K562 (cell line): Measurements from ENCODE around the gene CBX2. TPM values are rescaled to one million over a fixed set of nuclear protein-coding genes. Genes with fewer than 3 reads are reported as not detected.

ENCODE experiments used
- ATAC-seq: fragments of 200-7000 bp; cut with Tn5 transposase; 3 replicates; pipeline ENCODE4 v1.9.1; 2020; ENCODE audit warnings: moderate library complexity
- BruUV-seq: library from RNA; stranded (reverse); fragments of 400-500 nt; replicated peaks from 2 replicates; lab custom pipeline; 2021; lab: Mats Ljungman, UMichigan
- CTCF ChIA-PET: fragments of 300-600 bp; formaldehyde crosslinking; extraction: SDS; loops from one replicate; lab custom pipeline; 2021; ENCODE audit warnings: low intra/inter-chr PET ratio; lab: Yijun Ruan, JAX
- POLR2A ChIA-PET: fragments of 300-600, 350-650 bp; sonication (Branson Sonifier 250); formaldehyde crosslinking; extraction: SDS; loops from one replicate; lab custom pipeline; 2021; ENCODE audit warnings: antibody characterized with exemption, inconsistent platforms; lab: Yijun Ruan, JAX
- DNase-seq, 4 experiments: peaks; one replicate each; pipeline versions ENCODE4 v3.0.0 to v3.0.0-alpha.2; 2011 to 2018; ENCODE audit warnings: low spot score in 3 of 4, mixed read lengths in 3 of 4; ENCODE audit errors: extremely low read depth in 1 of 4
- FAIRE-seq: peaks from 2 replicates; lab custom pipeline; 2011; peaks lifted over from hg19 to GRCh38; lab: Jason Lieb, UNC
- H2AFZ ChIP-seq: 2 replicates; pipeline ENCODE4 v1.6.0; 2011; ENCODE audit warnings: low read depth, low read length, control low read depth, inconsistent platforms
- H3K27ac ChIP-seq: fragments of 200-600 bp; 3 replicates; pipeline ENCODE4 v1.8.0; 2011; ENCODE audit warnings: low read depth, mild to moderate bottlenecking, control low read depth, inconsistent platforms, low read length, moderate library complexity, mixed read lengths; ENCODE audit errors: extremely low read depth
- H3K27me3 ChIP-seq, 2 experiments: fragments of 300-600 bp in 1 of 2; 2 replicates in 1 of 2; 3 replicates in 1 of 2; pipeline versions ENCODE4 v1.6.0 to v1.8.0; 2011; ENCODE audit warnings: inconsistent platforms in 2 of 2, low read length in 2 of 2, mild to moderate bottlenecking in 1 of 2, mixed read lengths in 1 of 2, moderate library complexity in 1 of 2; ENCODE audit not compliant: control insufficient read depth in 2 of 2, insufficient read depth in 2 of 2
- H3K36me3 ChIP-seq: fragments of 300-600 bp; 3 replicates; pipeline ENCODE4 v1.8.0; 2011; ENCODE audit warnings: mild to moderate bottlenecking, low read length, inconsistent platforms; ENCODE audit not compliant: control insufficient read depth, insufficient read depth
- H3K4me1 ChIP-seq, 2 experiments: fragments of 200-600 bp in 1 of 2; replicated peaks in 1 of 2; 2 replicates in 1 of 2; 3 replicates in 1 of 2; pipeline versions ENCODE4 v1.5.1 to v1.8.0; 2011; ENCODE audit warnings: inconsistent platforms in 2 of 2, low read length in 2 of 2, mild to moderate bottlenecking in 1 of 2, mixed read lengths in 1 of 2, moderate library complexity in 1 of 2; ENCODE audit not compliant: control insufficient read depth in 2 of 2, insufficient read depth in 2 of 2
- H3K4me2 ChIP-seq: 2 replicates; pipeline ENCODE4 v1.6.1; 2011; ENCODE audit warnings: low read length, control low read depth, inconsistent platforms, mixed read lengths; ENCODE audit not compliant: insufficient read depth
- H3K4me3 ChIP-seq: fragments of 200-600 bp; sonication (generic), shearing (Covaris generic); 2 replicates; pipeline ENCODE4 v1.5.1; 2016; ENCODE audit warnings: control low read depth, inconsistent platforms
- H3K79me2 ChIP-seq: fragments of 200-600 bp; 3 replicates; pipeline ENCODE4 v1.8.0; 2011; ENCODE audit warnings: low read length, inconsistent platforms; ENCODE audit not compliant: control insufficient read depth, insufficient read depth
- H3K9ac ChIP-seq, 2 experiments: 2 replicates each; pipeline versions ENCODE4 v1.6.0 to v1.6.1; 2011; ENCODE audit warnings: low read depth in 2 of 2, low read length in 2 of 2, control low read depth in 1 of 2, inconsistent platforms in 1 of 2, mild to moderate bottlenecking in 1 of 2, mixed read lengths in 1 of 2; ENCODE audit not compliant: insufficient read depth in 1 of 2
- H3K9me1 ChIP-seq: one replicate; pipeline ENCODE4 v1.6.0; 2011; ENCODE audit warnings: inconsistent platforms, mild to moderate bottlenecking, low read length, moderate library complexity; ENCODE audit not compliant: control insufficient read depth, insufficient read depth
- H3K9me3 ChIP-seq: replicated peaks from 2 replicates; pipeline ENCODE4 v1.5.1; 2011; ENCODE audit warnings: low read depth, low read length, inconsistent platforms; ENCODE audit not compliant: control insufficient read depth, insufficient read depth
- H4K20me1 ChIP-seq: replicated peaks from 2 replicates; pipeline ENCODE4 v1.6.1; 2011; ENCODE audit warnings: low read length, inconsistent platforms, mixed read lengths; ENCODE audit not compliant: control insufficient read depth, insufficient read depth
- ATF1 ChIP-seq, 2 experiments: fragments of 450-650 bp in 1 of 2; IDR thresholded peaks; 2 replicates each; pipeline ENCODE4 v1.6.1; 2016; ENCODE audit warnings: missing compliant biosample characterization in 1 of 2, missing genetic modification characterization in 1 of 2
- BRCA1 ChIP-seq, 2 experiments: fragments of 450-650 bp in 1 of 2; sonication (generic) in 1 of 2; formaldehyde crosslinking in 1 of 2; IDR thresholded peaks; 2 replicates each; pipeline versions ENCODE4 v1.5.0 to v1.6.1; 2017 to 2020; ENCODE audit warnings: mild to moderate bottlenecking in 1 of 2, missing genetic modification reagents in 1 of 2
- E2F3 ChIP-seq: fragments of 250-450 bp; sonication (Bioruptor Pico); IDR thresholded peaks from 2 replicates; pipeline ENCODE4 v1.4.0; 2020; ENCODE audit warnings: mild to moderate bottlenecking
- HDAC8 ChIP-seq: fragments of 450-650 bp; IDR thresholded peaks from 2 replicates; pipeline ENCODE4 v1.6.1; 2016; ENCODE audit warnings: mild to moderate bottlenecking, missing genetic modification characterization, moderate library complexity, missing compliant biosample characterization
- MYBL2 ChIP-seq, 2 experiments: fragments of 450-650 bp in 1 of 2; sonication (generic) in 1 of 2; formaldehyde crosslinking in 1 of 2; IDR thresholded peaks; 2 replicates each; pipeline versions ENCODE4 v1.6.1 to v1.8.1; 2017 to 2022; ENCODE audit warnings: borderline replicate concordance in 1 of 2, inconsistent platforms in 1 of 2, low read depth in 1 of 2, mild to moderate bottlenecking in 1 of 2, missing genetic modification reagents in 1 of 2, moderate library complexity in 1 of 2
- RHOXF2B ChIP-seq: fragments of 250-450 bp; sonication (Bioruptor Pico); conservative IDR thresholded peaks from 2 replicates; pipeline ENCODE4 v1.5.1; 2021
- SMC3 ChIP-seq: conservative IDR thresholded peaks from 2 replicates; pipeline ENCODE4 v1.6.1; 2011; ENCODE audit warnings: low read depth, low read length, improper control_type of control experiment; ENCODE audit not compliant: insufficient read depth
- TFAM ChIP-seq: fragments of 250-450 bp; sonication (Bioruptor Pico); conservative IDR thresholded peaks from 2 replicates; pipeline ENCODE4 v1.5.0; 2021; ENCODE audit warnings: mild to moderate bottlenecking, moderate library complexity
- ZBTB7A ChIP-seq: IDR thresholded peaks from 2 replicates; pipeline ENCODE4 v1.6.1; 2011; ENCODE audit warnings: low read depth, mild to moderate bottlenecking, low read length, moderate library complexity, borderline replicate concordance; ENCODE audit not compliant: control insufficient read depth
- ZNF282 ChIP-seq: sonication (generic); formaldehyde crosslinking; IDR thresholded peaks from 2 replicates; pipeline ENCODE4 v1.8.1; 2023; ENCODE audit warnings: missing genetic modification reagents
- ZNF445 ChIP-seq: fragments of 250-450 bp; sonication (Bioruptor Pico); IDR thresholded peaks from 2 replicates; pipeline ENCODE4 v1.4.0; 2020; ENCODE audit warnings: low read depth, mild to moderate bottlenecking, moderate library complexity
- ZNF584 ChIP-seq: fragments of 200-800 bp; sonication (Bioruptor generic); IDR thresholded peaks from 2 replicates; pipeline ENCODE4 v1.6.1; 2016; ENCODE audit warnings: low read depth, mild to moderate bottlenecking, missing genetic modification characterization, missing compliant biosample characterization
- ZNF717 ChIP-seq: fragments of 250-450 bp; sonication (Bioruptor Pico); IDR thresholded peaks from 2 replicates; pipeline ENCODE4 v1.5.0; 2021
- WGBS: fragments of 100-300 bp; shearing (Covaris generic); methylation state at CpG from one replicate; pipeline ENCODE4 v1.1.6; 2016; ENCODE audit warnings: low coverage, mixed read lengths; ENCODE audit not compliant: insufficient coverage; ENCODE audit errors: missing lambda C conversion rate; 5-methylcytosine and 5-hydroxymethylcytosine counted together
- in situ Hi-C: fragments of 300-500 bp; cut with MboI; formaldehyde crosslinking; loops from 4 replicates; pipeline ENCODE4 v1.15.0; 2018; ENCODE audit warnings: inconsistent platforms, mixed read lengths
- intact Hi-C: fragments of 100-400 bp; cut with micrococcal nuclease; formaldehyde crosslinking; loops from 2 replicates; pipeline ENCODE4 v1.14.2; 2022
- polyA plus RNA-seq, 8 experiments: library from polyadenylated mRNA; depleted of rRNA in 4 of 8; stranded (reverse) in 5 of 8; unstranded in 3 of 8; fragments of >200 nt; fragmentation: Nextera tagmentation in 2 of 8; fragmentation: Illumina TruSeq in 1 of 8; extraction: Ambion mirVana in 2 of 8; extraction: Trizol in 1 of 8; gene quantifications; 2 replicates each; pipeline versions ENCODE4 v1.2.1 to v1.2.3, GENCODE V29; 2011 to 2014; ENCODE audit warnings: inconsistent platforms in 1 of 8, missing spikeins in 1 of 8
- total RNA-seq, 7 experiments: library from RNA; depleted of rRNA in 6 of 7; stranded (reverse); fragments of >200 nt in 6 of 7; fragmentation: Illumina TruSeq in 2 of 7; extraction: Trizol in 2 of 7; gene quantifications; 2 replicates each; pipeline versions ENCODE4 v1.2.1 to v1.2.3, GENCODE V29; 2011 to 2021; ENCODE audit warnings: low replicate concordance in 1 of 7
- TF ChIP-seq, protein P1 (sequence below): sonication (generic); formaldehyde crosslinking; IDR thresholded peaks from 2 replicates; pipeline ENCODE4 v1.8.1; 2023; ENCODE audit warnings: mild to moderate bottlenecking, missing genetic modification reagents
- TF ChIP-seq, protein P2 (sequence below): fragments of 450-650 bp; IDR thresholded peaks from 2 replicates; pipeline ENCODE4 v1.6.1; 2016; ENCODE audit warnings: mild to moderate bottlenecking

Gene CBX2
- total and polyA plus RNA-seq, 9 of the 15 experiments (the other 6 are each of a cell fraction or from before 2014, with no cell fraction given) = 0.66 to 26.9 (median 13.9) TPM

DNA sequence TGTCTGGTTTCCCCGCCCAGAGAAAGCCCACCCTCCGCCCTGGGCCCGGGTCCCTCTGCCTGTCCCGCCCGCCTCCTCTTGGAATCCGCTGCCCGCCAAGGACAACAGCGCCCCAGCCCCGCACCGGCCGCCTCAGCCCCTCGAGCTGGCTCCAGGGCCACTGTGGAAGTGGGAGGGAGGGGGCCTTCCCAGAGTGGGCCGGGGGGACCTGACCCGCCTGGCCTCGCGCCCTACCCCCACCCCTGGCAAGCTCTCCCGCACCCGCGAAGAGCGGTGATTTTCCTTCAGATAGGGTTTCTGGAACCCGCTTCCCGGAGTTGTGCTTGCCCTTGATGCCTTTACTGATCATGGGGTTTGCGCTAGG is 21.2 kb downstream of the CBX2 start:
- H2AFZ ChIP-seq = no peak overlapping the region
- H3K4me2 ChIP-seq = no peak overlapping the region
- H3K9me3 ChIP-seq = peaks cover 3% of the 10 kb centered on the region
- H3K27ac ChIP-seq = no peak overlapping the region
- ChIA-PET POLR2A (interaction anchor here (0.8 to 1.7 kb wide), 6 partner anchors 9 to 41 kb away, joined by 3 to 9 read pairs (median 4); partner anchors contain the start of gene CBX4), CTCF (no interaction called here)
- peaks cover 15% of the 10 kb centered on the region; the same call in 2 of the 3 replicates for H3K36me3 ChIP-seq
- no peak overlapping the region for H3K4me3 ChIP-seq
- peaks cover 33 to 84% of the 10 kb centered on the region in 2 experiments for H3K4me1 ChIP-seq
- WGBS = 96% methylated on average over 5 of the region's 23 CpGs
- no peaks in the 10 kb centered on the region for H3K9me1 ChIP-seq
- H3K9ac ChIP-seq = no peak overlapping the region
- intact Hi-C loops (loop anchor here (5.0 kb wide), 1 partner anchor 38 kb away; the partner anchor contains the start of gene CBX4), in situ Hi-C loops (no loop called here)
- FAIRE-seq (no peak), ATAC-seq (no peak), DNase-seq (no peak)
- H3K27me3 ChIP-seq = no peaks in the 10 kb centered on the region
- BruUV-seq = no TSS peak
- H3K79me2 ChIP-seq = peaks cover 20% of the 10 kb centered on the region
- H4K20me1 ChIP-seq = no peaks in the 10 kb centered on the region
- no peak for TF ChIP-seq E2F3
- no peak for TF ChIP-seq BRCA1 (IDR thresholded peaks at IDR 0.05)
- no peak for TF ChIP-seq BRCA1 (CRISPR knock-in tag; IDR thresholded peaks at IDR 0.05)
- no peak for TF ChIP-seq ZNF717 (CRISPR knock-in tag)
- TF ChIP-seq ATF1 (CRISPR knock-in tag; IDR thresholded peaks at IDR 0.05) = no peak
- no peak for TF ChIP-seq ATF1 (tag; IDR thresholded peaks at IDR 0.05)
- TF ChIP-seq MYBL2 (IDR thresholded peaks at IDR 0.05; ENCODE audit: low read depth) = no peak
- TF ChIP-seq MYBL2 (CRISPR knock-in tag; IDR thresholded peaks at IDR 0.05; ENCODE audit: borderline replicate concordance) = no peak
- no peak for TF ChIP-seq ZNF445 (CRISPR knock-in tag)
- TF ChIP-seq SMC3 = no peak
- no peak for TF ChIP-seq HDAC8
- TF ChIP-seq, protein P1, sequence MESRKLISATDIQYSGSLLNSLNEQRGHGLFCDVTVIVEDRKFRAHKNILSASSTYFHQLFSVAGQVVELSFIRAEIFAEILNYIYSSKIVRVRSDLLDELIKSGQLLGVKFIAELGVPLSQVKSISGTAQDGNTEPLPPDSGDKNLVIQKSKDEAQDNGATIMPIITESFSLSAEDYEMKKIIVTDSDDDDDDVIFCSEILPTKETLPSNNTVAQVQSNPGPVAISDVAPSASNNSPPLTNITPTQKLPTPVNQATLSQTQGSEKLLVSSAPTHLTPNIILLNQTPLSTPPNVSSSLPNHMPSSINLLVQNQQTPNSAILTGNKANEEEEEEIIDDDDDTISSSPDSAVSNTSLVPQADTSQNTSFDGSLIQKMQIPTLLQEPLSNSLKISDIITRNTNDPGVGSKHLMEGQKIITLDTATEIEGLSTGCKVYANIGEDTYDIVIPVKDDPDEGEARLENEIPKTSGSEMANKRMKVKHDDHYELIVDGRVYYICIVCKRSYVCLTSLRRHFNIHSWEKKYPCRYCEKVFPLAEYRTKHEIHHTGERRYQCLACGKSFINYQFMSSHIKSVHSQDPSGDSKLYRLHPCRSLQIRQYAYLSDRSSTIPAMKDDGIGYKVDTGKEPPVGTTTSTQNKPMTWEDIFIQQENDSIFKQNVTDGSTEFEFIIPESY (CRISPR knock-in tag) = peak; percentile 53; the same call in 1 of the 2 replicates
- TF ChIP-seq, protein P2, sequence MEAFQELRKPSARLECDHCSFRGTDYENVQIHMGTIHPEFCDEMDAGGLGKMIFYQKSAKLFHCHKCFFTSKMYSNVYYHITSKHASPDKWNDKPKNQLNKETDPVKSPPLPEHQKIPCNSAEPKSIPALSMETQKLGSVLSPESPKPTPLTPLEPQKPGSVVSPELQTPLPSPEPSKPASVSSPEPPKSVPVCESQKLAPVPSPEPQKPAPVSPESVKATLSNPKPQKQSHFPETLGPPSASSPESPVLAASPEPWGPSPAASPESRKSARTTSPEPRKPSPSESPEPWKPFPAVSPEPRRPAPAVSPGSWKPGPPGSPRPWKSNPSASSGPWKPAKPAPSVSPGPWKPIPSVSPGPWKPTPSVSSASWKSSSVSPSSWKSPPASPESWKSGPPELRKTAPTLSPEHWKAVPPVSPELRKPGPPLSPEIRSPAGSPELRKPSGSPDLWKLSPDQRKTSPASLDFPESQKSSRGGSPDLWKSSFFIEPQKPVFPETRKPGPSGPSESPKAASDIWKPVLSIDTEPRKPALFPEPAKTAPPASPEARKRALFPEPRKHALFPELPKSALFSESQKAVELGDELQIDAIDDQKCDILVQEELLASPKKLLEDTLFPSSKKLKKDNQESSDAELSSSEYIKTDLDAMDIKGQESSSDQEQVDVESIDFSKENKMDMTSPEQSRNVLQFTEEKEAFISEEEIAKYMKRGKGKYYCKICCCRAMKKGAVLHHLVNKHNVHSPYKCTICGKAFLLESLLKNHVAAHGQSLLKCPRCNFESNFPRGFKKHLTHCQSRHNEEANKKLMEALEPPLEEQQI = no peak
- TF ChIP-seq RHOXF2B (CRISPR knock-in tag) = no peak
- TF ChIP-seq ZNF584 = no peak
- TF ChIP-seq TFAM = no peak
- TF ChIP-seq ZBTB7A = 0 out of 2 replicates have a peak, but pooled peaks have one; percentile 2
- no peak for TF ChIP-seq ZNF282 (CRISPR knock-in tag)
